Measurements from ENCODE around the gene CIDEC. TPM values are rescaled to one million over a fixed set of nuclear protein-coding genes. Genes with fewer than 3 reads are reported as not detected.

The CIDEC gene
- total and polyA plus RNA-seq, 2 of the 13 experiments (the other 11 are each of a cell fraction or from before 2014, with no cell fraction given) = 2.5 to 10.4 TPM

GRCh38 chr3:9890249-9891071, 10.4 kb upstream of the CIDEC start, which contains the start of gene JAGN1 (continued):
- no peak for TF ChIP-seq ZNF614 (CRISPR knock-in tag; IDR thresholded peaks at IDR 0.05; ENCODE audit: borderline replicate concordance)
- no peak for TF ChIP-seq SSRP1 (CRISPR knock-in tag; IDR thresholded peaks at IDR 0.05)
- peak; percentile 57; the same call in 1 of the 2 replicates for TF ChIP-seq ZNF362 (CRISPR knock-in tag; IDR thresholded peaks at IDR 0.05; ENCODE audit: borderline replicate concordance)
- TF ChIP-seq ZBTB3 (CRISPR knock-in tag; IDR thresholded peaks at IDR 0.05; ENCODE audit: borderline replicate concordance, low read depth) = 0 out of 2 replicates have a peak, but pooled peaks have one; percentile 43
- TF ChIP-seq PBX3 (CRISPR knock-in tag; IDR thresholded peaks at IDR 0.05; ENCODE audit: borderline replicate concordance) = no peak
- TF ChIP-seq SP2 (CRISPR knock-in tag; IDR thresholded peaks at IDR 0.05) = peak; percentile 55
- TF ChIP-seq MIXL1 (CRISPR knock-in tag; IDR thresholded peaks at IDR 0.05) = peak; percentile 43; the same call in 1 of the 2 replicates
- TF ChIP-seq AGO2 (optimal IDR thresholded peaks at IDR 0.05; ENCODE audit: low read depth, low read length) = peak; percentile 94
- TF ChIP-seq ZC3H13 (CRISPR knock-in tag; IDR thresholded peaks at IDR 0.05) = no peak
- 0 out of 2 replicates have a peak, but pooled peaks have one; percentile 30 for TF ChIP-seq MAF1 (CRISPR knock-in tag; IDR thresholded peaks at IDR 0.05; ENCODE audit: borderline replicate concordance)
- TF ChIP-seq HNRNPLL (IDR thresholded peaks at IDR 0.05; ENCODE audit: low read depth, low read length, poor library complexity, severe bottlenecking) = peak; percentile 68
- no peak for TF ChIP-seq ARID2 (CRISPR knock-in tag; IDR thresholded peaks at IDR 0.05; ENCODE audit: borderline replicate concordance)
- 0 out of 2 replicates have a peak, but pooled peaks have one; percentile 69 for TF ChIP-seq JUN (CRISPR knock-in tag; IDR thresholded peaks at IDR 0.05)
- no peak for TF ChIP-seq ARNT (IDR thresholded peaks at IDR 0.05)
- 0 out of 2 replicates have a peak, but pooled peaks have one; percentile 53 for TF ChIP-seq PRMT3 (CRISPR knock-in tag; IDR thresholded peaks at IDR 0.05; ENCODE audit: borderline replicate concordance, low read depth)
- no peak; the same call in 1 of the 2 replicates for TF ChIP-seq NFYC (CRISPR knock-in tag; IDR thresholded peaks at IDR 0.05)
- TF ChIP-seq ZNF878 (CRISPR knock-in tag; IDR thresholded peaks at IDR 0.05) = no peak; the same call in 1 of the 2 replicates
- TF ChIP-seq SIX4 (CRISPR knock-in tag; IDR thresholded peaks at IDR 0.05) = peak; percentile 19; the same call in 1 of the 2 replicates
- TF ChIP-seq ARID3A (IDR thresholded peaks at IDR 0.05; ENCODE audit: low read depth, low read length) = no peak
- TF ChIP-seq DDIT3 (CRISPR knock-in tag; IDR thresholded peaks at IDR 0.05) = 0 out of 2 replicates have a peak, but pooled peaks have one; percentile 55
- no peak; the same call in 1 of the 2 replicates for TF ChIP-seq ZNF460 (CRISPR knock-in tag; IDR thresholded peaks at IDR 0.05; ENCODE audit: borderline replicate concordance)
- TF ChIP-seq RFX5 (IDR thresholded peaks at IDR 0.05; ENCODE audit: low read depth, low read length) = no peak
- TF ChIP-seq ZBTB46 (CRISPR knock-in tag; IDR thresholded peaks at IDR 0.05; ENCODE audit: borderline replicate concordance) = no peak

Data from HepG2 (cell line).